DOHH2 (cell line): ENCODE results near the gene CAP1.

Source experiments
- CTCF ChIP-seq: fragments of 200-600 bp; sonication (generic); IDR thresholded peaks from one replicate; pipeline ENCODE4 v1.5.1; 2014; ENCODE audit warnings: antibody characterized with exemption, mild to moderate bottlenecking, low read depth, low read length; ENCODE audit not compliant: poor library complexity, severe bottlenecking
- EZH2phosphoT487 ChIP-seq: fragments of 200-600 bp; sonication (generic); IDR thresholded peaks from 2 replicates; pipeline ENCODE4 v1.6.1; 2017; ENCODE audit warnings: borderline replicate concordance, mild to moderate bottlenecking, antibody characterized with exemption, low read length, moderate library complexity, mixed read lengths

- TF ChIP-seq CTCF (no peak), EZH2phosphoT487 (no peak)
These were observed 66.9 kb downstream of the CAP1 start for GRCh38 chr1:40107290-40107959.
